GM18861 (cell line): ENCODE data around the gene GPANK1.

ENCODE experiments used
- ATAC-seq: cut with Tn5 transposase; IDR thresholded peaks from one replicate; pipeline ENCODE4 v1.9.1; 2021; ENCODE audit not compliant: unreplicated experiment

GPANK1 gene

DNA sequence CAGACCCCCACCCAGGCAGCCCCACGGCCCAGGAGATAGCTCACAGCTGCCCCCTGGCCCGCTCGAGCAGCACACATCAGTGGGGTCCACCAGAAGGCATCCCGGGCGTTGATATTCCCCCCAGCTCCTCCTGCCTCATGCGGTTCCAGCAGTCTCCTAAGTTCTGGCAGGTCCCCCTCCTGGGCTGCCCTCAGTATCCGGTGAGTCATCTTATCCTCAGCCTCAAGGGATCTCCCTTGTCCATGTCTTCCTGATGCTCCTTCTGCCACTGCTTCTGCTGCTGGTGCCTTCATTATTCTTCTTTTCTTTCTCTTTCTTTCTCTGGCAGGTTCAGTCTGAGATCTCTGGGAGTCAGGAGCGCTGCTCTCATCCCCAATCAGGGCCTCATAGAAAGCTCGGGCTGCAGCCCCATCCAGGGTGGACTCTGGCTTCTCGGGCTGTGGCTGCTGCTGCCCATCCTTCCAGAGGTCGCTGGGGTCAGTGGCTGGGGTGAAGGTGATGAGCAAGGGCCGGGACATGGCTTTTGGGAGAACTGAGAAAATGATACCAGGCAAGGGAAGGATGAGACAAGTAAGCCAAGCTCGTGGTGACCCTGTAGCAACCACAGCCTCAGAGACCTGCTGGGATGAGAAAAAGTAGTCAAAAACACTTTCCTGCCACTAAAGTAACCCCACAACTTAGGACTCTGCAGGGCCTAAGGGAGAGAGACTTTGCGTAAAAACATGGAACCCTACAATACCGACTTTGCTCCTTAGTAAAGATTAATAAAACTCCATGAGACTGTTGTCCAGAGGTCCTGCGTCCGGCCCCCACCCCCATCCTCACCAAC, 622 bp downstream of the GPANK1 start:
- no peak for ATAC-seq

DNA sequence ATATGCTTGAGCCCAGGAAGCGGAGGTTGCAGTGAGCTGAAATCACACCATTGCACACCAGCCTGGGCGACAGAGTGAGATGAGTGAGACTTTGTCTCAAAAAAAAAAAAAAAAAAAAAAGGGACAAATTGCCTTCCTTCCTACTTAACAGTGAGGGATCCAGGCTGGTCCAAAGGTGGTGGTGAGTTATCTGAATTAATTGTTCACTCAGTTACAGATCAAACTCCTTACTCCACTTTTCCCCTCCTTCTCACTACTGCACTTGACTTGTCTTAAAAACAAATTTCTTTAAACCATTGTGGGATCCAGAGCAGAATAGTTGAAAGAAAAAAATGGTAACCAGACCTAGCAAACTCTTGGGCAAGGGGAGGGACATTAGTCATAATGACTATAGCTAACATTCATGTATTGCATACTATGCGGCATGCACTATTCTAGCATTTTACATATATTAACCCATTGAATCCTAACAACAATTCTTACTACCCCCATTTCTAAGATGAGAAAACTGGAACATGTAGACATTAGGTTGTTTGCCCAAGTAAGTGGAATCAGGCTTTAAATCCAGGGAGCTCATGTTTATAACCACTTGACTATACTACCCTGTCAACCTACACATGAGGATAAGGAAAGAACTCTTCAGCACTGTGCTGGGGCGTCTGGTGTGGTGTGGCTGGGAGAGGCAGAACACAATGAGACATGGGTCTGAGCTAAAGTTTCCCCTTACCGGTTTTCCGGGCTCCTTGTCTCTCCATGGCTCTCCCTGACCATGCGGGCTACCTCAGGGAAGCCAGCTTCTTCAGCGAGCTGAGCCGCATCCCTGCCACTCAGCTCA, 1.5 kb downstream of the GPANK1 start:
- no peak for ATAC-seq

DNA sequence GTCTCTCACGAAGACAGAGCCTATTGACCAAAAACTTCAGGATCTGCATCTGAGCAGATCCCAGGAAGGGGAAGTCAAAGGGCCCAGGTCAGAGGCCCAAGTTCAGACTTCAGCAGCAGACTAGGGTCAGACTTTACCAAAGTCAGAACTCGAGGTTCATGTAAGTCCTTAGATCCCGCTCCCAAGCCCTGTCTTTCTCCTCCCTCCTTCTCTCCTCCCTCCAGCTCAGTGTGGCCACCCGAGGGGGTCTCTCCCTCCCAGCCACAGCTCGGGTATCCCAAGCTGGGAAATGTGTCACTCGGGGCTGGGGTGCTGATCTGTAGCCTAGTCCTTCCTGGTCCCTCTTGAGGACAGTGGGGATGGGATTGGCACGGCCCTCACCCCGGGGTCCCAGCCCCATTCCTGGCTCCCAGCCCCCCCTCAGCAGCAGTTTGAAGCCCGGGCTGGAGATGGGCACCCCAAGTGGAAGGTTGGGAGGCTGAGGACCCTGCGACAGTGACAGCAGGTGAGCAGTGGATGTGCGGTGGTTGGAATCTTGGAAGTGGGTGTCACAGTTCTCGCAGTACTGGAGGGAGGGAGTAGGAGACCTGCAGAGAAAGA, 2.6 kb downstream of the GPANK1 start:
- no peak for ATAC-seq

DNA sequence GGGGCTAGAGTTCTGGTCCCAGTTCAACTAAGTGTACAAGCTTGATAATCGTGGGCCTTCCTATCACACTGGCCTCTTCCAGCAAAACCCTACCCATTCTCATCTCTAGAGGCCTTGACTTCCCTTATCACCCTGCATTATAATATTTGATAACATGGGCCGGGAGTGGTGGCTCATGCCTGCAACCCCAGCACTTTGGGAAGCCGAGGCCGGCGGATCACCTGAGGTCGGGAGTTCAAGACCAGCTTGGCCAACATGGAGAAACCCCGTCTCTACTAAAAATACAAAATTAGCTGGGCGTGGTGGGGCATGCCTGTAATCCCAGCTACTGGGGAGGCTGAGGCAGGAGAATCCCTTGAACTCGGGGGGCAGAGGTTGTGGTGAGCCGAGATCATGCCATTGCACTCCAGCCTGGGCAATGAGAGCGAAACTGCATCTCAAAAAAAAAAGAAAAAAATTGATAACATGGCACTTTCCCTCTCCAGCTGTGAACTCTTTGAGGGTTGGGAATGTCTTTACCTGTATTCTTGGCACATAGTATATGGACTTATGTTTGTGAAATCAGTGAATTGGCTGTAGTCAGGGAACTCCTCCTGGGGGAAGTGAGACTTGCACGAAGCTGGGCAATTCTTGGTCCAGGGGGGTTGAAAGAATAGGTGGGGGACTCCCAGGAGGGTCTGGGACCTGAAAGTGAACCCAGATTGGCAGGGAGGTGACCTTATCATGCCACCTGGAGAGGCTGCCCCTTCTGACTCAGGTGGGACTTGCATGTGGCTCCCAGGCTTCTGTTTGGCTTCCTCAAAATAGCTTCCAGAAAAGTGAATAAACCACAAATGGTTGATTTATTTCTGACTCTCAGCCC, 3.3 kb downstream of the GPANK1 start:
- no peak for ATAC-seq

DNA sequence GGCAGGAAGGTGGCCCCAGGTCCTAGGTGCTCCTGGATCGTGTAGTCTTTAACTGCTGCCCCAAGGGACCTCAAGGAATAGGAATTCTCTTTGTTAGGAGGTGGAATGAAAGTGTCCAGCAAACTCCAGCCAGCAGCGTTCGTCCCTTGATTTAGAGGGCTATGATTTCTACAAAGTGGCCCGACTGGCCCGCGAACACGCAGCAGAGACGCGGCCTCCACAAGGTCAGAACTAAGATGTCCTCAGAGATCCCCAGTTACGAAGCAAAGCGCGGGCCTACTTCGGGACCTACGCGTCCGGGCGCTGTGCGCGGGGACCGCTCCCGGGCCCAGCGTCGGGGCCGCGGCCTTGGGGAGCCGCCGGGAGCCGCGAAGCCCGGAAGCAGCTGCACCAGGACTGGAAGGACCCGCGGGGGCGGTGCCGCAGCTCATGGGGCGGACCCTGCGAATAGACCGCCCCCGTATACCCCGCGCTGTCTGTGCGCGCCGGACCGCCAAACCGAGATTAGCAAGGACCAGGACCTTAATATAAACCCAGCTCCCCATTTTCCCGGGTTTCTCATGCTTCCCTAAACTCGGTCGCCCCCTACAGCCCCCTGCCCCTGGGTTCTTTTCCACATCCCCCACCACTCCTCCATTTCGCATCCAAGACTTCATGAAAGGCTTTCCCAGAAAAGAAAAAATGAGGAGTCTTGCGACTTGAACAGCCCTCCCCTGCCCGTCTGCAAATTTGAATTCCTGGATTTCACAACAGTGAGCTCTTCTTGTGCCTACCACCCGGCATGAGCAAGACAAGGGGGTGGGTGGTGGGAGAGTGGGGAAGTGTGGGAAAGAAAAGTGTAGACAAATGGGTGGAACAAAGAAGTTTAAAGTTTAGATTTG, 4.2 kb downstream of the GPANK1 start, which contains the start of gene C6orf47:
C6orf47 (minus strand) TSS at position 398 of the 881 bp plus-strand sequence. CDS start 831 bp downstream, outside the sequence.
- ATAC-seq = peak; percentile 38

DNA sequence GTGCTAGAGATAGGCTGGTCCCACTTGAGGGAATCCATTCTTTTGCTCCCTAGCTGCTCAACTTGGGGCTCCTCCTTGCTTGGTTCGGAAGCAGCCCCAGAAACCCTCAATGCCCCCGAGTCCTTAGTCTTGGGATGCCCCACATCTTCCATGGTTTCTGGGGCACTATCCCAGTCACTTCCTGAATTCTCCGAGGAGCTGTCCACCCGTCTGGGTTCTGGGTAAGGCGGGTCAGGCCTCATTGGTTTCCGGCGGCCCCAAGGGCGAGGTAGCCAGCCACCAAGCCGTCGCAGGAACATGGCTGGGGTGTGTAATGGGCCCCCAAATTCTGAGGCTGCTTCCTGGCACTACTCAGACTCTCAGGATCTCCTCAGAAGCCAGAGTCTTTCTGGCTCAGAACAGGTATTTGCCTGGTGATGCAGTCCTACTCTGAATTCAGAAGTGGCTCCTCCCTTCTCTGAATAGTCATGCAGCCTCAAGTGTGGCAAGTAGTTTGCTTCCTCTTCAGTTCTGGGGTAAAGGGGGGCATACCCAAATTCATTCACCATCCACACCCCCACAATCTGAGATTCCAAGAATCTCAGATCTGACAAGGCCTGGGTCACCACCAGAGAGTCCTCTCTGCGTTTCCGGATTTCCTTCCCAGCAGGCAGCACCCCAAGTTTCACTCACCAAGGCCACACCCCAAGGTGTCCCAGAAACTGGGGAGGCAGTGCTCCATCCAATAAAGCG, 5.0 kb downstream of the GPANK1 start:
- ATAC-seq = no peak

DNA sequence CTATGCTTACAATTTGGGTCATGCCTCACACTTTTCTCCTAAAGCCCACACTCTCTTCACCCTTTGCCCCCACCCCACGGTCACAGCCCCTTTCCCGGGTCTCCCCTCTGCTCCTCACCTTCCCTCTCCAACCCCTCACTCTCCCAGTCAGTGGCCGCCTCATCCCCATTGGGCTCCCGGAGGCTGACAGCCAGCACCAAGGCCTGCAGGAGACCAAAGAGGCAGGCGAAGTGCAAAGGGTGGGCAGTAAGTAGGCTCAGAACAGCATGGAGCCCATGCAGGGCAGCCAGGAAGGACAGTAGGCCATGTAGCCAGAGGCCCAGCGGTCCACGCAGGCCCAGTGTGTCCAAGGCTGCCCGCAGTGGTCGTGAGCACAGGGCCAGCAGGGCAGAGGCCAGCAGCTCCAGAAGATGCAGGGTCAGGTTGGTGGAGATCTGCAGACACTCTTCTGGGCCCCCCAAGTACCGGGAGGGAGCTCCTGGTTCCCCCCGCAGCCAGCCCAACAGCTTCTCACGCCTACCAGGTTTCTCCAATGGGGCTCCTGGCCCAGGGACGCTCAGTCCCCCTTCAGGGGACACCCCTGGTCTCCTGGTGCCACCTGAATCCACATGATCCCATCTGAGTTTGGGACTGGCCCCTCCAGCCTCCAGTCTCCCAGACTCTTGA, 5.7 kb downstream of the GPANK1 start:
- no peak for ATAC-seq

DNA sequence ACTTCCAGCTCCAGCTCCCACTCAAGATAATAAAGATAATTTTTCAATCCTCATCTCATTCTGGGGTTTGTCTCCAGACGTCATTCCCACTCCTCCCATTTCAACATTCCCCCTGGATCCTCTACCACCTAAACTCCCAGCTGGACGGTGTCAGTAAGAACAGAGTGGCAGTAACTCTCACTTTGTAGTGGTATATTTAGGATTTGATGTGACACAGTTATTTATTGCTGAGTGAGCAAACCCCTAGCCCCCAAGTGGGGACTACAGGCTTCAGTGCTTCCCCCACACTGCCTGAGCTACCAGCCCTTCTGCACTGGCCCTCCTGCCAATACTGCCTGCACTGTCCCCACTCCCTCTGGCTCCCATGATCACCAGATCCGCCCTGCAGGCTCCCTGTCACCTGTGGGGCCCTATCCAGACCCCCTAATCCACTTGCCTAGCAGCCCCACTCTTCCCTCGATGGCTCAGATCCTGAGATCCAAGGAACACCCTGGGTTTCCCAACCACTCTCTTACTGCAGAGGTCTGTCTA, 6.6 kb downstream of the GPANK1 start:
- no peak for ATAC-seq

DNA sequence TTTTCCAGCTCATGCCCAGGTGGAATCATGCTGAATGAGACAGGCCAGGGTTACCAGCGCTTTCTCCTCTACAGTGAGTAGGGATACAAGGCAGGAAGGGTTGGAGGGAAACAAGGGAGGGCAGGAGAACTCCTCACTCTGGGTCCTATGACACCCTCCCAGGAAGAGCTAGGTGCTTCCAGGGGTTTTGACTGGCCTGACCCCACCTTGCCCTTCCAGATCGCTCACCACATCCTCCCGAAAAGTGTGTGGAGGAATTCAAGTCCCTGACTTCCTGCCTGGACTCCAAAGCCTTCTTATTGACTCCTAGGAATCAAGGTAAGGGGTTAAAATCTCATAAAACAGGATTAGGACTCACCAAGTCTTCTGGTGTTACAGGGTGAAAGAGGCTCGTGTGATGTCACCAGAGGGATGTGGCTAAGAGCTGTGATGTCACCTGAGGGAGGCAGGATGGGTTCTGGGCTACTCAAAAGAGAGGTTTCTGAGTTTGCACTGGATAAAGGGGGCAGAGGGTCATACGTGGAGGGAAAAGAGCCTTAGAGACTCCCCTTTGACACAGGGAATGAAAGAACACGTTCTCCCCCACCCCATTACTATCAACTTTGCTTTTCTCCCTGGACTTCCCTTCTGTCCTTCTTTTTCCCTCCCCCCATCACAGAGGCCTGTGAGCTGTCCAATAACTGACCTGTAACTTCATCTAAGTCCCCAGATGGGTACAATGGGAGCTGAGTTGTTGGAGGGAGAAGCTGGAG, 7.2 kb downstream of the GPANK1 start:
- ATAC-seq = no peak

DNA sequence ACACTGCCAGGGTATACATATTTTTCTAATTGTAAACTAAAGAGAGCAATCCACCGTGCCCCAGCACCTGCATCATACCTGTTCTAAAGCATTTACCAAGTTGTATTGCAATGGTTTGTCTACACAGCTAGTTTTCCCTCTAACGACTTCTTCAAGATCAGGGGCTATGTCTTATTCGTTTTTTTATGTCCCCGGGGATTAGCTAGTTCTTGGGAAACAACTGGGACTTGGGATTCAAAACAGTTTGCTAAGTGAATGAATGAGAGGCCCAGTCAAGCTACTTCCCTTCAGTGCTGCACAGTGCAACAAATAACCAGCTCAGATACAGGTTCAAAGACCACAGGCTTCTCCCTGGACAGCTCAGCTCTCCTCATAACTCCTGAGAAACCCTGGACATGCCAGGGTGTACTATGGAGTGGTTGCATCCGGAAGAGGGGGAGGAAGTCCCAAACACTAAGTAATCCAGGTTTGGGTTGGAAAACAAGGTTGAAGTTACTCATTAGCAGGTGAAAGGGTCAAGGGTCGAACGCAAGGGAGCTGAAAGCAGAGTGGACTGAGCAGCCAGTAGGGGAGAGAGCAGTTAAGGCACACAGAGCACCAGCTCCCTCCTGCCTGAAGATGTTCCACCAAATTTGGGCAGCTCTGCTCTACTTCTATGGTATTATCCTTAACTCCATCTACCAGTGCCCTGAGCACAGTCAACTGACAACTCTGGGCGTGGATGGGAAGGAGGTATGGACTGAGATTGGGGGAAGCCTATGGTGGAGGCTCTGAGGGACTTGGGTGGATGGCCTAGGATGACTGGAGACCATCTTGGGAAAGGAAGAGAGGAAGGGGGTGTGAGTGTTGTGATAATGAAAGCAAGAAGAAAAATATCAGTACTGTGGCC, 9.2 kb downstream of the GPANK1 start, which contains the start of gene APOM:
APOM (plus strand) TSS at position 546 of the 889 bp plus-strand sequence; CDS start at position 619, 73 bp downstream.
- no peak for ATAC-seq

DNA sequence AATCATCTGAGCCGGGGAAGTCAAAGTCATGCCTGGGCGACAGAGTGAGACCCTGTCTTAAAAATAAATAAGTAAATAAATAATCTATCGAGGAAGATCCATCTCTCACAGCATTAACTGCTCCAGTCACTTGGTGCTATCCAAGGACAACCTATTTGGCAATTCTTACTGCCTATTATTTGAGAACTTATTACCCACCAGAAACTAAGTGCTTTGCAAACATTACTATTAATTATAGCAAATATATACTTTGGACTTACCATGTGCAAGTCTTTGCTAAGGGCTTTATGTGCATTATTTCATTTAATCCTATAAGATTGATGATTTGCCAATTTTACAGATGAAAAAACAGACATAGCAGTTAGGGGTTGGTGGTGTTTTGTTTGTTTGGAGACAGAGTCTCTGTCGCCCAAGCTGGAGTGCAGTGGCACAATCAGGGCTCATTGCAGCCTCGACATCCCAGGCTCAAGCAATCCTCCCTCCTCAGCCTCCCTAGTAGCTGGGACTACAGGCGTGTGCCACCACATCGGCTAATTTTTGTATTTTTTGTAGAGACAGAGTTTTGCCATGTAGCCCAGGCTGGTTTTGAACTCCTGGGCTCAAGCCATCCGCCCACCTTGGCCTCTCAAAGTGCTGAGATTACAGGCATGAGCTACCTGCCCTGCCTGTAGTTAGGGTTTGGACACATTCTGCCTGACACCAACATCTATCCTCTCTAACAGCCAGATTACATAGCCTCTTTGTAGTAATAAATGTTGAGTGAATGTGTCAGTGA, 10.0 kb downstream of the GPANK1 start:
- no peak for ATAC-seq

DNA sequence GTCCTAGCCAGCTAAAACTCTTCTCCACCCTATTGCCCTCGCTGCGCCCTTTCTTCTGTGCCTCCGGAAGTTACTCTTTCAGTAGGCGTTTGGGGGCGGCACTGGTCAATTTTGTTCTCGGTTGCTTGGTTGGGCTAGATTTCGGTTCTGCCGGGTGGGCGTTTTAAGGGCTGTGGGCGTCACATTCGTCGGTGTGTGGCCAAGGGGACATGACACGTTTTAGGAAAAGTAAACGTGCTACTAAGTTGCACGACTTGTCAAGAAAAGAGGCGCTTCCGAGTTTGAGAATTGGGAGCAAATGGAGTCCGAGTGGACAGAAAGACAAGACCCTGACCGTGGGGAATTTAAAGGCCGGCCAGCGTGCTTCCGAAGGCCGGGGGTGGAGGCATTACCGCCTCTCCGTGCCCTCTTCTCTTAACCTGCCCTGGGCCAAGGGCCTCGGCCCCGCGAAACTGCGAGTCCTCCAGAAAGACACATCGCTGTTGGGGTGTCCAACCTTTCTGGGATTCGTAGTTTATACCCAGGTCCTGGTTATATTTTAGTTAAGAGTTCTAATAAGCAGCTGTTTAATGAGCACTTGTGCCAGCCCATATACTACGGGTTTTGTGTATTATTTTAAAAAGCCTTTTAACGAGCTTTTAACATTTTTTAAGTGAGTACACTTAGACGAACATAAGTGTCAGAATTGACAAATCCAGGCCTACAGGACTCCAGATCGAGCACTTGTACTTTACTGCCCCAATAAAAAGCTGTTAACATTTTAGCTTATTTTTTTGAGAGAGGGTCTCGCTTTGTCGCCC, 11.7 kb downstream of the GPANK1 start:
- ATAC-seq = peak; percentile 50

DNA sequence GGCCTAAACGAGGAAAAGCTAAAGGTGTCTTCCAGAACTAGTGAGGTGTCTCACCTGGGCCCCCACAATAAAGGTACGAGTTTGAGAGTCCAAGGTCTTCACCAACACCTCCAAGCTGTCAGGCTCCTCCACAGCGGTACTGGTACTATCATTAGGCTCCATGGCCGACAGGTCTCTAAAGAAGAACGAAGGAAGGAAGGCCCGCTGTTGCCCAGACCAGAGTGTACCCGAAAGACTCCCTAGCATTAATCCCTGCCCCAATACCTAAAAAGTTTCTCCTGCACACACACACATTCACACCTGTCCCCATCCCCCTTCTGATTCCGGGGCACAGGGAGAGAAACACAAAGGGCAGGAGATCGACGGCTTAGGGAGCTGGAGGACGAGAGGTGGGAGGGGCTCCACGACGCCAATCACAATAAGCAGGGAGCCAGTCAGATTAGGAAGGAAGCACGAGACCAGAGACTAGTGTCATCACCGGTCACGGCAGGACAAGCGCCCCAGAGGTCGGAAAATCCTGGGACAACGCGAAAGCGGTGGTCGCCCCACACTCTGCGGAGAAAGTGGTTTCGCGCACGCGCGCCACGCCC, 13.1 kb downstream of the GPANK1 start:
- ATAC-seq = peak; percentile 21

DNA sequence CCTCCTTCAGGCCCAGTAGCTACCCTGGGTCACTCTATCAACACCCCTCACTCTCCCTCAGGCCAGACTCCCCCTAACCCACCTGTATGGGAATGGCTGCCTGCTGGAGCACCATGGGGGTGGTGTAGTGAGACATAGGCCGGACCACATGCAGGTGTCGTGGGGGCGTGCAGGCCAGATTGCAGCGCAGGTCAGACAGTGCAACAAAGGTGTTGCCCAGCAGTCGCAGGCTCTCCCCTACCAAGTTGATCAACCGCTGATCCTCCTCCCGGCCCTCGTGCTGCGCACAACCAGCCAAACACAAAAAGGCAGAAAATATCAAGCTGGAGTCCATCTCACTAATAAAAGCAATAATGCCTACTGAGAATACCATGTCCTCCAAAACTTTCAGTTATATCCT, 19.5 kb downstream of the GPANK1 start:
- ATAC-seq = no peak
